Fibroblast of lung (primary cell): ENCODE data around the gene PACSIN1. TPM values are rescaled to one million over a fixed set of nuclear protein-coding genes. Genes with fewer than 3 reads are reported as not detected.

ENCODE experiments used
- DNase-seq, 2 donors: peaks; one replicate each; pipeline versions ENCODE4 v3.0.0 to v3.0.0-alpha.2; 2010; ENCODE audit warnings: low read depth in 2 of 2
- H2AFZ ChIP-seq: 2 replicates; pipeline ENCODE4 v1.5.1; 2012; ENCODE audit warnings: low read length, control low read depth, inconsistent platforms
- H3K27ac ChIP-seq: 2 replicates; pipeline ENCODE4 v1.5.1; 2011; ENCODE audit warnings: low read length, control low read depth; ENCODE audit not compliant: insufficient read depth
- H3K27me3 ChIP-seq: 2 replicates; pipeline ENCODE4 v1.5.1; 2011; ENCODE audit warnings: mild to moderate bottlenecking, low read length; ENCODE audit not compliant: control insufficient read depth, insufficient read depth
- H3K36me3 ChIP-seq: 2 replicates; pipeline ENCODE4 v1.5.1; 2011; ENCODE audit warnings: low read length; ENCODE audit not compliant: control insufficient read depth, insufficient read depth
- H3K4me1 ChIP-seq: 2 replicates; pipeline ENCODE4 v1.5.1; 2011; ENCODE audit warnings: low read length; ENCODE audit not compliant: control insufficient read depth, insufficient read depth; ENCODE audit errors: extremely low read depth
- H3K4me2 ChIP-seq: 2 replicates; pipeline ENCODE4 v1.5.1; 2011; ENCODE audit warnings: low read length, control low read depth; ENCODE audit not compliant: insufficient read depth; ENCODE audit errors: extremely low read depth
- H3K4me3 ChIP-seq, 4 experiments: fragments of 200-600 bp in 1 of 4; sonication (generic) in 1 of 4; replicated peaks in 1 of 4; 2 replicates each; pipeline ENCODE4 v1.5.1; 2011 to 2016; ENCODE audit warnings: low read length in 4 of 4, low read depth in 3 of 4, mild to moderate bottlenecking in 3 of 4, control low read depth in 2 of 4, inconsistent platforms in 1 of 4, mixed read lengths in 1 of 4; ENCODE audit not compliant: insufficient read depth in 1 of 4; ENCODE audit errors: control extremely low read depth in 1 of 4
- H3K79me2 ChIP-seq: 2 replicates; pipeline ENCODE4 v1.5.1; 2012; ENCODE audit warnings: mild to moderate bottlenecking, low read length, inconsistent platforms; ENCODE audit not compliant: control insufficient read depth, insufficient read depth
- H3K9ac ChIP-seq: 2 replicates; pipeline ENCODE4 v1.5.1; 2011; ENCODE audit warnings: mild to moderate bottlenecking, low read length, control low read depth; ENCODE audit not compliant: insufficient read depth
- H3K9me3 ChIP-seq: 2 replicates; pipeline ENCODE4 v1.5.1; 2012; ENCODE audit warnings: low read depth, low read length; ENCODE audit not compliant: control insufficient read depth, insufficient read depth
- H4K20me1 ChIP-seq: 2 replicates; pipeline ENCODE4 v1.5.1; 2011; ENCODE audit warnings: low read length; ENCODE audit not compliant: control insufficient read depth, insufficient read depth; ENCODE audit errors: extremely low read depth
- CTCF ChIP-seq, 2 donors: IDR thresholded peaks in 1 of 2; conservative IDR thresholded peaks in 1 of 2; 1 replicate in 1 of 2; 2 replicates in 1 of 2; pipeline ENCODE4 v1.5.1; 2011 to 2012; ENCODE audit warnings: low read length in 2 of 2, control low read depth in 1 of 2, inconsistent platforms in 1 of 2, low read depth in 1 of 2, mild to moderate bottlenecking in 1 of 2
- EZH2 ChIP-seq: IDR thresholded peaks from 2 replicates; pipeline ENCODE4 v1.5.1; 2012; ENCODE audit warnings: low read length, control low read depth, mild to moderate bottlenecking; ENCODE audit errors: missing control alignments
- polyA plus RNA-seq, 2 donors: library from polyadenylated mRNA; depleted of rRNA in 1 of 2; stranded (reverse) in 1 of 2; unstranded in 1 of 2; fragments of >200 nt; gene quantifications; 2 replicates each; pipeline ENCODE4 v1.2.1, GENCODE V29; 2011 to 2012; ENCODE audit warnings: missing spikeins in 1 of 2
- total RNA-seq: library from RNA; depleted of rRNA; stranded (reverse); fragments of >200 nt; gene quantifications from 2 replicates; pipeline ENCODE4 v1.2.1, GENCODE V29; 2014

The PACSIN1 gene
- total and polyA plus RNA-seq, 2 donors (not counting 1 experiment from before 2014, with no cell fraction given), result under 0.01 TPM; not detected in 1

- Histone ChIP-seq H3K4me2 (no peak overlapping the region), H3K27ac (no peak overlapping the region), H3K36me3 (no peaks in the 10 kb centered on the region), H4K20me1 (no peaks in the 10 kb centered on the region), H3K4me3 (no peak overlapping the region), H3K4me1 (no peaks in the 10 kb centered on the region), H3K9ac (no peak overlapping the region), H3K79me2 (no peaks in the 10 kb centered on the region), H2AFZ (no peak overlapping the region), H3K27me3 (peaks cover 28% of the 10 kb centered on the region), H3K9me3 (no peaks in the 10 kb centered on the region)
- DNase-seq, result no peak
- TF ChIP-seq CTCF (conservative IDR thresholded peaks at IDR 0.05 in 1 of 2, IDR thresholded peaks at IDR 0.05 in 1 of 2; ENCODE audit: low read depth in 1 of 2, low read length in 2 of 2) (no peak), EZH2 (no peak)
Measured at GRCh38 chr6:34517966-34518365, 52.1 kb downstream of the PACSIN1 start.

DNA sequence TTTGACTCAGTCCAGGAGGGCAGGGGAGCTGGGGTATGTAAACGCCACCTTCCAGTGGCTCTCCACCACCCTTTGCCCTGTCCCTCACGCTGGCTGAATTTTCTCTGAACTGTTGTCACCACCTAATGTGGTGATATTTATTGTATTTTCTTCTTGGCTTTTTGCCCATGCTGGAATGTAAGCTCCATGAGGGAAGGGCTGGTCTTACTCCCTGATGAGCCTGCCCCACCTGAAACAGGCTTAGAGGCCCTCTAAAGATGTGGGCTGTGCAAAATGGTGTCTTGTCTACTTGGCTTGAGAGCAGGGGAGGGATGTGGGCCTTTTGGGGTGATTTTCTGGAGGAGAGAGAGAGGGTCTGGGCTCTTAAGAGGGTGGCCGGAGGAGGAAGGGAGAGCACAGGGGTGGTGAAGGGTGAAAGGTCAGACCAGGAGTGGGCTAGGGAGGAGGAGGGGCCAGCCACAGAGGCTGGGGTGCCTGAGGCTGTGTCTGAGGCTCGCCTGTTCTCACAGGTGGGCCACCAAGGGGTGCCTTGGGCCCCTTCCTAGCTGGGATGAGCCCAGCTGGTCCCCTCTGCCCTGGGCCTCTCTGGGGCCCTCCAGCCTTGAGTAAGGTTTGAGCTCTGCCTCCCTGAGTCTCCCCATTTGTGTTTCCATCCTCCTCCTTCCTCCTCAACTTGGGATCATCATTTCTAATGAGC lies 52.9 kb downstream of the PACSIN1 start:
- no peaks in the 10 kb centered on the region for H4K20me1 ChIP-seq
- TF ChIP-seq CTCF (conservative IDR thresholded peaks at IDR 0.05 in 1 of 2, IDR thresholded peaks at IDR 0.05 in 1 of 2; ENCODE audit: low read depth in 1 of 2, low read length in 2 of 2), result no peak
- no peak for TF ChIP-seq EZH2
- H3K4me2 ChIP-seq, result no peak overlapping the region
- H3K79me2 ChIP-seq, result no peaks in the 10 kb centered on the region
- H3K4me3 ChIP-seq, result no peak overlapping the region
- no peak for DNase-seq
- no peaks in the 10 kb centered on the region for H3K9me3 ChIP-seq
- no peak overlapping the region for H3K9ac ChIP-seq
- H2AFZ ChIP-seq, result no peak overlapping the region
- H3K27ac ChIP-seq, result no peak overlapping the region
- H3K4me1 ChIP-seq, result no peaks in the 10 kb centered on the region
- H3K27me3 ChIP-seq, result peaks cover 20% of the 10 kb centered on the region
- no peaks in the 10 kb centered on the region for H3K36me3 ChIP-seq

DNA sequence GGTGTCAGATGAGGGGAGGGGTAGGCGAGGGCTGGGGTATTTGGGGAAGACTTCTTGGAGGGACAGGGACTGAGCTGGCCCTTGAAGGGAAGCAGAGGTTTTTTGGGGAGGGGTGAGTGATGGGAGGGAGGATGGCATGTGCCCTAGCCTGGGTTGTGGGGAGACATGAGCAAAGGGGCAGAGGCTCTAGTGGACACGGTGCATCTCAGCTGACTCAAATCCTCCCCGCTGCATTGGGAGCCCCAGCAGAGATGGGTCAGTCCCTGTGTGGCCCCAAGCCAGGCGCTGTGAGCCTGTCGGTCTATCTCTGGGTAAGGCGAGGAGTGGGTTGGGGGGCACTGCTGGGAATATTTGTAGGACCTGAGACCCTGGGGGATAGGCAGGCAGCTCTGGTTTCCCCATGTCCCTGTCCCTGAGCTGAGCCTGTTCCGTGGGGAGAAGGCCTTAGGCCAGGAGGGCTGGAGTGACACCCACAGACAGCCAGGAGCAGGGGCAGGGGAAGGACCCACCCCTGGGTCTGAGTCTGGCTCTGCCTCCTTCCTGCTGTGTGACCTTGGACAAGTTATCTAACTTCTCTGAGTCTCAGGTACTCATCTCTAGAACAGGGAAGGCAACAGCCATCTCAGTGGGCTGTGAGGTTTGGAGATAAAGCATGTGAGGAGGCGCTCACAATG lies 54.2 kb downstream of the PACSIN1 start:
- no peak for DNase-seq

More for the DNA sequence above, 54.2 kb downstream of the PACSIN1 start:
- Histone ChIP-seq H3K27ac (no peak overlapping the region), H3K9me3 (no peaks in the 10 kb centered on the region), H3K79me2 (no peaks in the 10 kb centered on the region), H3K9ac (no peak overlapping the region), H3K27me3 (peaks cover 13% of the 10 kb centered on the region), H3K4me3 (no peak overlapping the region), H4K20me1 (no peaks in the 10 kb centered on the region), H3K36me3 (no peaks in the 10 kb centered on the region), H3K4me1 (no peaks in the 10 kb centered on the region), H3K4me2 (no peak overlapping the region), H2AFZ (no peak overlapping the region)
- TF ChIP-seq EZH2 (no peak), CTCF (conservative IDR thresholded peaks at IDR 0.05 in 1 of 2, IDR thresholded peaks at IDR 0.05 in 1 of 2; ENCODE audit: low read depth in 1 of 2, low read length in 2 of 2) (no peak)
